Activated CD4-positive, alpha-beta T cell treated with anti-CD3 and anti-CD28 coated beads, Interleukin-2, amount 50 U/mL, for 16 hours (primary cell): ENCODE results near the gene E2F8.

Experiments
- DNase-seq: peaks from one replicate; pipeline ENCODE4 v3.0.0-alpha.2; 2020

Gene E2F8

GRCh38 chr11:19218786-19219460, 21.8 kb downstream of the E2F8 start:
- no peak for DNase-seq

DNA sequence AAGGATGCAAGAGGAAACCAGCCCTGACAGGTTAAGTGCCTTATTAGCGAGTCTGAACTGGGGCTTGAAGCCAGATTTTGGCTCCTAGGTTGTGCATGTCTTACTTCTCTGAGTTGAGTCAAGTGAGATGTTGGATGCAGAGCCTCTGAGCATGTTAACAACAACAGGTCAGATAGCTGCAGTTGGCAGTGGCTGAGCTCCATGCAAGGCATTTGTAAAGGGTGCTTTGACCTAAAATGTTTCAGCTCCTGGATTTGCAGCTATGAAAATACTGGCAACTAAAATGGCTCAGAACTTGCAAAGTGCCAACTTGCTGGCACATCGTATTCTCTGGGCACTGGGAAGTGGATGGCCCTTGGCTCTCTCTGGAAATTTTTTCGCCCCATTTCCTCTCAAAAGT, 22.5 kb downstream of the E2F8 start:
- no peak for DNase-seq

DNA sequence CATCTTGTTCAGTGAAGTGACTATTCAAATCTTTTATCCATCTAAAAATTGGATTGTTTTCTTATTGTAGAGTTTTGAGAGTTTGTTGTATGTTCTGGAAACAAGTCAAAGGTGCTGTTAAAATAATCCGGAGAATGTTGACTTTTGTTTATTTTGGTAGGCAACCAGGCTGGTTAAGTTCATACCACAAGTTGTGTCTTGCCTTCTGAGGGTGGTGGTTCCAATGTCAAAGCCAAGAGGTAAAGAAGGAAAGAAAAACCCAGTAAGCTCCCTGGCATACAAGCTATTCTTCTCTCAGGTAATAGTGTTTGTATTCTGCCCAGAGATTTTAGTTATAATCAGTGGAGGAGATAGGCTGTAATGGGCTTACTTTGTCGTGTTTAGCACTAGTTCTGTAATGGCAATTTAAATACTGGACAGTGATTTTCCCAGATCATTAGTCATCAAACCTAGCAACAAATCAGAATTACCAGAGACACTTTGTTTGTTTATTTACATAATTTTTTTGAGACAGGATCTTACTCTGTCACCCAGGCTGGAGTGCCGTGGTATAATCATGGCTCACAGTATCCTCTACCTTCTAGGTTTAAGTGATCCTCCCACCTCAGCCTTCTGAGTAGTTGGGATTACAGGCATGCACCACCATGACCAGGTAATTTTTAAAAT, 23.9 kb downstream of the E2F8 start:
- no peak for DNase-seq

DNA sequence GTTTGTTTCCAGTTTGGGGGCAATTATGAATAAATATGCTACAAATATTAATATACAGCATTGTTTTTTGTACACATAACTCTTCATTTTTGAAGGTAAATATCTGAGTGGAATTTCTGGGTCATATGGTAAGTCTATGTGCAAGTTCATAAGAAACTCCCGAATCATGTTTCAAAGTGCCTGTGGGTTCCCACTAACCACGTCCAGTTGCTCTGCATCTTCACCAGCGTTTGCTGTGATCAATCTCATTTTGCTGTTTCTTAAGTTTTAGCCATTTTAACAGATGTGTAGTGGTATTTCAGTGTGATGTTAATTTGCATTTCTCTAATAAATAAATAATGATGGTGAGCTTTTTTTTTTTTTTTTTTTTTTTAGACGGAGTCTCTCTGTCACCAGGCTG, 24.7 kb downstream of the E2F8 start:
- no peak for DNase-seq

- no peak for DNase-seq
These were observed 31.0 kb downstream of the E2F8 start for GRCh38 chr11:19209617-19210370.

GRCh38 chr11:19208959-19209546, 31.7 kb downstream of the E2F8 start:
- no peak for DNase-seq

GRCh38 chr11:19208181-19208580, 32.6 kb downstream of the E2F8 start:
- no peak for DNase-seq

DNA sequence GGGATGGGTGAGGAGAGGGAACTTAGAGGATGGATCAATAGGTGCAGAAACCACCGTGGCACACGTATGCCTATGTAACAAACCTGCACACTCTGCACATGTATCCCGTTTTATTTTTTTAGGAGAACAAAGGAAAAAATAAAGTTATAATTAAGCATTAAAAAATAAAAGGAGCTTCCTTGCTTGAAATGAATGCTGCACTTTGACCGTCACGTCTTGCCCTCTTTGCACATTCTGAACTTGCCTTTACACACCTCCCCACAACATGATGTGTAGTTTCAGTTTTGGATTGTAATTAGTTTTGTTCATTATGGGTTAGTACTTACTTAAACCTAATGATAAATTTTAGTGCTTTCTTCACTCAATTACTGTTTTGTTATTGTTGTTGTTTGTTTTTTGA, 35.9 kb downstream of the E2F8 start:
- no peak for DNase-seq

DNA sequence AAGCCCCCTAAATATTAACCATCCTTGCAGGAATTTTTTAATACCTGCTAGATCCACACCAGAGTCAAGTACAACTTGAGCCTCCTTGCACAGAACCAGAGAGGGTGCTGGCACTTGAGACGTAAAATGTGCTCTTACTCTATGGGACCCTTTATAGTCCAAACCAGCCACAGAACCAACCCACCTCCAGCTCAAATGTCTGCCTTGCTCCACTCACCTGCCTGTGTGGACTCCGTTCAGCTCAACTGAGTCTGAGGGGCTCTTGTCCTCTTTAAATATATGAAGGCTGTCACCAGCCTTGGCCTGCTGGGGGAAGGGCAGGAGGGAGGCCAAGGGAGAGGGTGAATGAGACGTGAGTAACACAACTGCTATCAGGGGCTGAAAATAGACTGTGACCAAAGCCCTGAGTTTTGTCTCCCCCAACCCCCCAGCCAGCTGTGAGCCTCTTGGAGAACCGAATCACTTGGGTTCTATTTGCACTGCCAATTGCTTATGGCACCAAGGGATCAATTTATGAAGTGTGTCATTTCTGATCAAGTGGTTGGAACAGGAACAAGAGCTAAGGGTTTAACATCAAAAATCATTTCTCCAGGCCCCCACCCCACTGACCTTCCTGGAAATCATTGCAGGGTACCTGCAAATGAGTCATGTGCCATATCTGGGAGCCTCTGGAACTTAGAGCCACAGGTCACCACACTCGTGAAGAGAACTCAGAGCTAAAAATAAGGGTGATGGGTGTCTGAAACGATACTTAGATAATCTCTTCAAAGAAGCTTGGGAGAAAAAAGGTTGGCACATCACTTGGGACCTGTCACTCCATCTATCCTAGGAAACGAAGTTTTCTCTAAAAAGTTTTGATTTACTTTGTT, 38.8 kb downstream of the E2F8 start, which contains the start of gene CSRP3:
TSS of gene CSRP3 (minus strand) at position 247 of the 869 bp plus-strand sequence. CDS start 9,535 bp downstream, outside the sequence.
- DNase-seq, result no peak

- DNase-seq, result no peak
These were observed 40.1 kb downstream of the E2F8 start for GRCh38 chr11:19200410-19201201.

DNA sequence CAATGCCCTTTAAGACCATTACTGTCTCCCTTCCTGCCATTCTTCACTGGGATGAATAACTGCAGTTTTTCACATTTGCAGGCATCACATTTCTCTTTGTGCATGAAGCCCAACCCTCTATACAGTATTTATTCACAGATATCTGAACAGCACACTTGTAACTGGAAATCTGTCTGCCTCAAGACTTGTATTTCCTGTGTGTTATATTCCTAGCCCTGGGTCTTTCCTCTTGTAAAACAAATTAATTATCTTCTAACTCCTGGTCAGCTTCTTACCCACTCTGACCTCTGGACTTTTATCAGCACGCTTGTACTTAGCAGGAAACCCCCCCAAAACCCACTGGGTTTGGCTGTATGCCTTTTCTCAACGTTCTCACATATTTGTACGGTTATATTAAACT, 41.0 kb downstream of the E2F8 start:
- no peak for DNase-seq

- DNase-seq, result no peak
These were observed 41.7 kb downstream of the E2F8 start for GRCh38 chr11:19199048-19199447.

- no peak for DNase-seq
These were observed 44.3 kb downstream of the E2F8 start for GRCh38 chr11:19196432-19196831.

GRCh38 chr11:19194620-19195308, 46.0 kb downstream of the E2F8 start:
- DNase-seq, result no peak

GRCh38 chr11:19193916-19194315, 46.8 kb downstream of the E2F8 start:
- DNase-seq, result no peak

GRCh38 chr11:19191530-19192169, 49.1 kb downstream of the E2F8 start:
- DNase-seq, result no peak

GRCh38 chr11:19187833-19188258, 52.9 kb downstream of the E2F8 start:
- no peak for DNase-seq

- no peak for DNase-seq
These were observed 53.5 kb downstream of the E2F8 start for GRCh38 chr11:19187114-19187832.

- DNase-seq, result no peak
These were observed 55.2 kb downstream of the E2F8 start for GRCh38 chr11:19185516-19186052.
